Suprapubic skin (tissue), 3 donors: ENCODE data around the gene ETV3L.

Experiments
- CTCF ChIP-seq, 2 donors: fragments of 200-600 bp in 1 of 2; fragments of 450-650 bp in 1 of 2; sonication (generic) in 1 of 2; IDR thresholded peaks; one replicate each; pipeline ENCODE4 v1.5.1; 2016 to 2019; ENCODE audit warnings: antibody characterized with exemption in 2 of 2, mild to moderate bottlenecking in 1 of 2, moderate library complexity in 1 of 2
- EP300 ChIP-seq: sonication (generic); formaldehyde crosslinking; IDR thresholded peaks from one replicate; pipeline ENCODE4 v1.6.1; 2017; ENCODE audit warnings: antibody characterized with exemption
- POLR2A ChIP-seq, 2 donors: fragments of 450-650 bp; IDR thresholded peaks; one replicate each; pipeline ENCODE4 v1.6.1; 2017; ENCODE audit warnings: antibody characterized with exemption in 2 of 2, mild to moderate bottlenecking in 2 of 2, moderate library complexity in 2 of 2

GRCh38 chr1:157119008-157119407 is 19.4 kb upstream of the ETV3L start:
- TF ChIP-seq POLR2A (IDR thresholded peaks at IDR 0.05) (no peak), CTCF (IDR thresholded peaks at IDR 0.05) (no peak), EP300 (no peak)
